Lung (tissue), 12 donors: ENCODE measurements around the gene ATP6V0D1. TPM values are rescaled to one million over a fixed set of nuclear protein-coding genes. Genes with fewer than 3 reads are reported as not detected.

ENCODE experiments used
- ATAC-seq: fragments of 200-7000 bp; cut with Tn5 transposase; one replicate; pipeline ENCODE4 v1.9.1; 2020; ENCODE audit warnings: moderate number of reproducible peaks; ENCODE audit not compliant: insufficient read depth, low FRiP score
- DNase-seq, 3 donors: peaks; one replicate each; pipeline ENCODE4 v3.0.0-alpha.2; 2013 to 2017
- H3K27ac ChIP-seq, 2 donors: one replicate each; pipeline ENCODE4 v1.5.1; 2013; ENCODE audit warnings: mild to moderate bottlenecking in 2 of 2, moderate library complexity in 2 of 2, control low read depth in 1 of 2, inconsistent platforms in 1 of 2, low read depth in 1 of 2, low read length in 1 of 2
- H3K27me3 ChIP-seq, 3 donors: one replicate each; pipeline ENCODE4 v1.5.1; 2013; ENCODE audit warnings: low read length in 2 of 3; ENCODE audit not compliant: control insufficient read depth in 3 of 3, insufficient read depth in 3 of 3
- H3K36me3 ChIP-seq, 4 donors: one replicate each; pipeline ENCODE4 v1.5.1; 2013; ENCODE audit warnings: low read length in 4 of 4, mild to moderate bottlenecking in 1 of 4, moderate library complexity in 1 of 4; ENCODE audit not compliant: control insufficient read depth in 4 of 4, insufficient read depth in 4 of 4
- H3K4me1 ChIP-seq, 5 donors: one replicate each; pipeline ENCODE4 v1.5.1; 2013; ENCODE audit warnings: low read length in 5 of 5, mild to moderate bottlenecking in 2 of 5, moderate library complexity in 1 of 5; ENCODE audit not compliant: control insufficient read depth in 5 of 5, insufficient read depth in 5 of 5
- H3K4me3 ChIP-seq: one replicate; pipeline ENCODE4 v1.5.1; 2013; ENCODE audit warnings: mild to moderate bottlenecking, control low read depth, moderate library complexity
- H3K9ac ChIP-seq, 2 donors: one replicate each; pipeline ENCODE4 v1.5.1; 2013; ENCODE audit warnings: low read length in 2 of 2, control low read depth in 1 of 2; ENCODE audit not compliant: insufficient read depth in 1 of 2
- H3K9me3 ChIP-seq, 4 donors: one replicate each; pipeline ENCODE4 v1.5.1; 2013; ENCODE audit warnings: low read length in 3 of 4, mild to moderate bottlenecking in 1 of 4, moderate library complexity in 1 of 4; ENCODE audit not compliant: control insufficient read depth in 4 of 4, insufficient read depth in 3 of 4
- WGBS, 2 donors: extraction: QIAGEN DNeasy Blood & Tissue Kit; methylation state at CpG; one replicate each; pipeline ENCODE4 v1.1.7; 2013; 5-methylcytosine and 5-hydroxymethylcytosine counted together
- polyA plus RNA-seq, 2 donors: library from polyadenylated mRNA; stranded (reverse); fragments of 200-250 nt; gene quantifications; one replicate each; pipeline ENCODE4 v1.2.1, GENCODE V29; 2013
- total RNA-seq, 2 donors: library from RNA; depleted of rRNA in 1 of 2; stranded (reverse); fragments of >200 nt in 1 of 2; gene quantifications; one replicate each; pipeline ENCODE4 v1.2.1, GENCODE V29; 2014 to 2021
- TF ChIP-seq, protein P1 (sequence below): IDR thresholded peaks from 2 replicates; pipeline ENCODE4 v1.5.1; 2012; ENCODE audit warnings: mild to moderate bottlenecking; ENCODE audit errors: control extremely low read depth, extremely low read depth
- donor health status: control.
- donor health status: control.
- donor health status: Bipolar disorder and iron deficiency.
- donor health status: healthy.
- donor health status: DM: yes; HTN: yes; CAD: no.

ATP6V0D1 gene
- total and polyA plus RNA-seq, 4 donors, result 39.6 to 249 (median 136) TPM

DNA sequence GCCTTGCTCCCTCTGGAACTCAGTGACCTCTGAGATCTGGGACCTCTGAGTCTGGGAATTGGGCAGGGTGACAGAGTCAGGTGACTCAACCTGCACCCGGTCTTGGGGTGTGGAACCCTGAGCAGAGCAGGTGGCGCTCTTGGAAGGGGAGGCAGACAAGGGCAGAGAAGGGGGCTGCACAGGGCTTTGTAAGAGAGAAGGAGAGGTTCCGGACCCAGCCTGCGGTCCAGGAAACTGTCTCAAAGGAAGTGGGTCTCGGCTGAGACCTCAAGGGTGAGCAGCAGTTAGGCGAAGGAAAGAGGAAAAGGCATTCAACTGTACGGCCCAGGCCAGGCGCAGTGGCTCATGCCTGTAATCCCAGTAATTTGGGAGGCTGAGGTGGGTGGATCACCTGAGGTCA lies 37.7 kb upstream of the ATP6V0D1 start:
- TF ChIP-seq, protein P1, sequence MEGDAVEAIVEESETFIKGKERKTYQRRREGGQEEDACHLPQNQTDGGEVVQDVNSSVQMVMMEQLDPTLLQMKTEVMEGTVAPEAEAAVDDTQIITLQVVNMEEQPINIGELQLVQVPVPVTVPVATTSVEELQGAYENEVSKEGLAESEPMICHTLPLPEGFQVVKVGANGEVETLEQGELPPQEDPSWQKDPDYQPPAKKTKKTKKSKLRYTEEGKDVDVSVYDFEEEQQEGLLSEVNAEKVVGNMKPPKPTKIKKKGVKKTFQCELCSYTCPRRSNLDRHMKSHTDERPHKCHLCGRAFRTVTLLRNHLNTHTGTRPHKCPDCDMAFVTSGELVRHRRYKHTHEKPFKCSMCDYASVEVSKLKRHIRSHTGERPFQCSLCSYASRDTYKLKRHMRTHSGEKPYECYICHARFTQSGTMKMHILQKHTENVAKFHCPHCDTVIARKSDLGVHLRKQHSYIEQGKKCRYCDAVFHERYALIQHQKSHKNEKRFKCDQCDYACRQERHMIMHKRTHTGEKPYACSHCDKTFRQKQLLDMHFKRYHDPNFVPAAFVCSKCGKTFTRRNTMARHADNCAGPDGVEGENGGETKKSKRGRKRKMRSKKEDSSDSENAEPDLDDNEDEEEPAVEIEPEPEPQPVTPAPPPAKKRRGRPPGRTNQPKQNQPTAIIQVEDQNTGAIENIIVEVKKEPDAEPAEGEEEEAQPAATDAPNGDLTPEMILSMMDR, result no peak
- Histone ChIP-seq H3K9me3 (no peaks in the 10 kb centered on the region), H3K9ac (no peak overlapping the region), H3K4me1 (peaks cover 0 to 6% (median 0%) of the 10 kb centered on the region in 5 donors), H3K4me3 (no peak overlapping the region), H3K27ac (no peak overlapping the region), H3K27me3 (no peaks in the 10 kb centered on the region), H3K36me3 (no peaks in the 10 kb centered on the region)
- DNase-seq (no peak), ATAC-seq (no peak)
- 34 to 69% methylated on average over 8 of the region's 8 CpGs for WGBS, 2 donors

GRCh38 chr16:67517661-67518423 lies 36.9 kb upstream of the ATP6V0D1 start:
- TF ChIP-seq, protein P1, result no peak
- Histone ChIP-seq H3K27ac (no peak overlapping the region), H3K27me3 (no peaks in the 10 kb centered on the region), H3K4me3 (no peak overlapping the region), H3K4me1 (peaks cover 0 to 6% (median 0%) of the 10 kb centered on the region in 5 donors), H3K9ac (no peak overlapping the region), H3K36me3 (no peaks in the 10 kb centered on the region), H3K9me3 (no peaks in the 10 kb centered on the region)
- DNase-seq (no peak), ATAC-seq (no peak)
- 70 to 73% methylated on average over 11 of the region's 11 CpGs for WGBS, 2 donors

- no peak for ATAC-seq
- Histone ChIP-seq H3K27me3 (no peaks in the 10 kb centered on the region), H3K27ac (no peak overlapping the region), H3K4me1 (peaks cover 0 to 6% (median 0%) of the 10 kb centered on the region in 5 donors), H3K9me3 (no peaks in the 10 kb centered on the region), H3K4me3 (no peak overlapping the region), H3K36me3 (no peaks in the 10 kb centered on the region), H3K9ac (no peak overlapping the region)
- TF ChIP-seq, protein P1, result no peak
- WGBS, 2 donors, result 44 to 72% methylated on average over 3 of the region's 3 CpGs
- no peak for DNase-seq
Observed at GRCh38 chr16:67517155-67517445, 36.1 kb upstream of the ATP6V0D1 start.
